C4-2B (cell line): Measurements from ENCODE around the gene TUBA4B.
A peak's percentile ranks its signal among the peaks of the same experiment; 100 is the strongest.

Source experiments
- CTCF ChIP-seq: fragments of 450-650 bp; conservative IDR thresholded peaks from 2 replicates; pipeline ENCODE4 v1.5.1; 2017; ENCODE audit warnings: mild to moderate bottlenecking
- ZFX ChIP-seq: fragments of 450-650 bp; IDR thresholded peaks from 2 replicates; pipeline ENCODE4 v1.6.1; 2017

- TF ChIP-seq ZFX (peak; percentile 68; the same call in 1 of the 2 replicates), CTCF (no peak)
Observed at GRCh38 chr2:219229305-219230058, 23.6 kb upstream of the TUBA4B start, which contains the start of the genes ANKZF1 and ATG9A.
